Glomerular endothelial cell (primary cell): ENCODE results near the gene SLC35C1. TPM values are rescaled to one million over a fixed set of nuclear protein-coding genes. Genes with fewer than 3 reads are reported as not detected.
"Not testable (repeated sequence)": the region's sequence is repeated elsewhere in the genome, so short reads cannot be mapped to it uniquely, and the experiment has no call there.

Experiments
- DNase-seq: peaks from one replicate; pipeline ENCODE4 v3.0.0-alpha.2; 2011; ENCODE audit warnings: low read depth, low spot score; ENCODE audit errors: extremely low read depth
- total RNA-seq: library from RNA; depleted of rRNA; stranded (reverse); fragments of >200 nt; gene quantifications from 2 replicates; pipeline ENCODE4 v1.2.3, GENCODE V29; 2015

SLC35C1 gene
- total RNA-seq, 1 donor from 2014 or later = 29.4 TPM

GRCh38 chr11:45786272-45786671, 18.7 kb upstream of the SLC35C1 start:
- no peak for DNase-seq

- DNase-seq = no peak
Observed at GRCh38 chr11:45788887-45789286, 16.1 kb upstream of the SLC35C1 start.

- DNase-seq = no peak
Observed at GRCh38 chr11:45791524-45791923, 13.4 kb upstream of the SLC35C1 start.

GRCh38 chr11:45794169-45794568, 10.8 kb upstream of the SLC35C1 start:
- DNase-seq = no peak

- no peak for DNase-seq
Observed at GRCh38 chr11:45795379-45795778, 9.6 kb upstream of the SLC35C1 start.

GRCh38 chr11:45796461-45796861, 8.5 kb upstream of the SLC35C1 start:
- no peak for DNase-seq

- DNase-seq = no peak
Observed at GRCh38 chr11:45798793-45799441, 6.0 kb upstream of the SLC35C1 start.

GRCh38 chr11:45799562-45799961, 5.4 kb upstream of the SLC35C1 start:
- DNase-seq = no peak

GRCh38 chr11:45800261-45800660, 4.7 kb upstream of the SLC35C1 start:
- no peak for DNase-seq

GRCh38 chr11:45801723-45802315, 3.1 kb upstream of the SLC35C1 start:
- DNase-seq = no peak

- DNase-seq = no peak
Observed at GRCh38 chr11:45802531-45803317, 2.2 kb upstream of the SLC35C1 start.

- no peak for DNase-seq
Observed at GRCh38 chr11:45803971-45804760, 783 bp upstream of the SLC35C1 start.

- DNase-seq = no peak
Observed at GRCh38 chr11:45805305-45806071, 539 bp downstream of the SLC35C1 start.

- no peak for DNase-seq
Observed at GRCh38 chr11:45806072-45806933, 1.4 kb downstream of the SLC35C1 start.

- no peak for DNase-seq
Observed at GRCh38 chr11:45806937-45807791, 2.2 kb downstream of the SLC35C1 start.

GRCh38 chr11:45807792-45808238, 2.9 kb downstream of the SLC35C1 start:
- DNase-seq = no peak

- DNase-seq = not testable (repeated sequence)
Observed at GRCh38 chr11:45808427-45808826, 3.5 kb downstream of the SLC35C1 start.
